GM18507 (cell line): ENCODE results near the gene HMCES.

Source experiments
- DNase-seq: peaks from one replicate; pipeline ENCODE4 v3.0.0; 2011; ENCODE audit warnings: low read depth; ENCODE audit not compliant: insufficient read length; ENCODE audit errors: extremely low spot score
- FAIRE-seq: peaks from 2 replicates; lab custom pipeline; 2011; peaks lifted over from hg19 to GRCh38; lab: Jason Lieb, UNC

HMCES gene, protein sequence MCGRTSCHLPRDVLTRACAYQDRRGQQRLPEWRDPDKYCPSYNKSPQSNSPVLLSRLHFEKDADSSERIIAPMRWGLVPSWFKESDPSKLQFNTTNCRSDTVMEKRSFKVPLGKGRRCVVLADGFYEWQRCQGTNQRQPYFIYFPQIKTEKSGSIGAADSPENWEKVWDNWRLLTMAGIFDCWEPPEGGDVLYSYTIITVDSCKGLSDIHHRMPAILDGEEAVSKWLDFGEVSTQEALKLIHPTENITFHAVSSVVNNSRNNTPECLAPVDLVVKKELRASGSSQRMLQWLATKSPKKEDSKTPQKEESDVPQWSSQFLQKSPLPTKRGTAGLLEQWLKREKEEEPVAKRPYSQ

DNA sequence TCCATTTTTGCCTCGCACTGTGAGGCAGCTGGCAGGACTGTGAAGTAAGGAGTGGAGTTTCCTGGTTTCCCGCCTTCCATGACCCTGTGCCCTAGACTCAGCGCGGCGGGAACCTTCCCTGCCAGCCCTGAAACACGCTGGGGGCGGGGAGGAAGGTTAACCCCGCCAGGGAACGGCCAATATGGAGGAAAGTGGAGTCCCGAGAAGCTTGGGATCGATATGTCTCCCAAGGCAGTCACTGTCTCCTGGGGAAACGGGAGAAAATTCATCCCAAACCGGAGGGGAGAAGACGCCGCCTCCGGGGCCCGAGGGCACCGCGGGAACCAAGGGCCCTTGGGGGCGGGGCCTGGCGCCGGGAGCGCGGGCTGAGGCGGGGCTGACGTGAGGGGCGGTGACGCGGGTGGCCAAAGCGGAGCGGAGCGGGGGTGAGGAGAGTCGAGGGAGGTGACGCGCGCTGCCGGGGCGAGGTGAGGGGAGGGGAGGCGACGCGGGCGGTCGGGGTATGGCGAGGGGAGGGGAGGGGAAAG lies at the start of gene HMCES:
HMCES (plus strand) TSS at position 432 of the 527 bp plus-strand sequence. CDS start 863 bp downstream, outside the sequence.
- DNase-seq (peak; percentile 68), FAIRE-seq (peak; percentile 86)

DNA sequence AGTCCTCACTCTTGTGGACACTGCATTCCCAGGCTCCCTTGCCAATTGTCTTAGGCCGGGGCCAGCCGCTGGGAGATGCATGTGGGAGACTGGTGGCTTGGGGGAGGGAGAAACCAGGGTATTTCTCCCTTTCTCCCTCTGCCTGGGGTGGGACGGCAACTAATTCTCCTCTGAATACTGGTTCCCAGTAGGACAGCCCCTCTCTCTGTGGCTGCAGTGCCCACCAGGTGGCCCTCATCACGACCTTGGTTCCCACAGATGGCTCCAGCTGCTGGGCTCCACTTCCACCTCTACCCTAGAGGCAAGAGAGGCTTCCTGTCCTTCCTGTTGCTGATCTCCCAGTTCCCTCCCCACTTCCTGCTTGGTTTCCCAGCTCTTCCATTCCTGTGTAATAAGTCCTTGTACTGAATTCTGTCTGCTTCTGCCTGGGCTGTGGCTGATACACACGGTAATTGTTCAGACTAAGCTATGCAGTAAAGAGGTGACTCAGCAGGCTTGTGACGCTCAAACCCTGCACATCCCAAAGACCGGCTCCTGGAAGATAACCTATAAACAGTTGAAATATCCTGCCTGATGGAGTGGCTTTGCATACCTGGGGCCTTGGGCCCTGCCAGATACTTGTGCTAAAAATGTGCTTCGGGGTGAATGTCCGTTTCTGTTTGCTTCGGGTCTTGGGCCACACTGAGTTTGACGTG lies 49.6 kb upstream of the HMCES start:
- DNase-seq: no peak
- FAIRE-seq: no peak

GRCh38 chr3:129230311-129231019 lies 48.2 kb upstream of the HMCES start:
- DNase-seq: no peak
- FAIRE-seq: no peak

GRCh38 chr3:129231331-129232119 lies 47.1 kb upstream of the HMCES start:
- FAIRE-seq (no peak), DNase-seq (no peak)

GRCh38 chr3:129233538-129233937 lies 45.1 kb upstream of the HMCES start:
- FAIRE-seq (peak; percentile 85), DNase-seq (peak; percentile 61)

- DNase-seq: no peak
- FAIRE-seq: no peak
These were observed 44.2 kb upstream of the HMCES start for GRCh38 chr3:129234441-129234840.

- FAIRE-seq (no peak), DNase-seq (no peak)
These were observed 43.2 kb upstream of the HMCES start for GRCh38 chr3:129235344-129235917.

GRCh38 chr3:129238945-129239705 lies 39.5 kb upstream of the HMCES start:
- DNase-seq (no peak), FAIRE-seq (no peak)

GRCh38 chr3:129239991-129240390 lies 38.7 kb upstream of the HMCES start:
- DNase-seq (no peak), FAIRE-seq (no peak)

- no peak for DNase-seq
- no peak for FAIRE-seq
These were observed 38.2 kb upstream of the HMCES start for GRCh38 chr3:129240436-129240835.

GRCh38 chr3:129245141-129245540 lies 33.5 kb upstream of the HMCES start:
- FAIRE-seq (no peak), DNase-seq (no peak)

- peak; percentile 78 for FAIRE-seq
- DNase-seq: peak; percentile 58
These were observed 32.9 kb upstream of the HMCES start for GRCh38 chr3:129245641-129246306.

DNA sequence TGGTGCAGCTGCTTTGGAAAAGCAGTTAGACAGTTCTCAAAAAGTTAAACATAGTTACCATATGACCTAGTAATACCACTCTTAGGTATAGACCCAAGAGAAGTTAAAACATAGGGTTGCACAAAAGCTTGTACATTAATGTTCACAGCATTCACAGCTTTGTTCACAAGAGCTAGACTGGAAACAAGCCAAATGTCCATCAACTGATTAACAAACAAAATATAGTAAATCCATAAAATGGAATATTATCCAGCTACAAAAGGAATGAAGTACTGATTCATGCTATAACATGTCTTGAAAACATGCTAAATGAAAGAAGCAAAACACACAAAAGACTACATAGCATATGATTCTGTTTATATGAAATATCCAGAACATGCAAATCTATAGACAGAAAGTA lies 32.0 kb upstream of the HMCES start:
- FAIRE-seq (no peak), DNase-seq (no peak)

DNA sequence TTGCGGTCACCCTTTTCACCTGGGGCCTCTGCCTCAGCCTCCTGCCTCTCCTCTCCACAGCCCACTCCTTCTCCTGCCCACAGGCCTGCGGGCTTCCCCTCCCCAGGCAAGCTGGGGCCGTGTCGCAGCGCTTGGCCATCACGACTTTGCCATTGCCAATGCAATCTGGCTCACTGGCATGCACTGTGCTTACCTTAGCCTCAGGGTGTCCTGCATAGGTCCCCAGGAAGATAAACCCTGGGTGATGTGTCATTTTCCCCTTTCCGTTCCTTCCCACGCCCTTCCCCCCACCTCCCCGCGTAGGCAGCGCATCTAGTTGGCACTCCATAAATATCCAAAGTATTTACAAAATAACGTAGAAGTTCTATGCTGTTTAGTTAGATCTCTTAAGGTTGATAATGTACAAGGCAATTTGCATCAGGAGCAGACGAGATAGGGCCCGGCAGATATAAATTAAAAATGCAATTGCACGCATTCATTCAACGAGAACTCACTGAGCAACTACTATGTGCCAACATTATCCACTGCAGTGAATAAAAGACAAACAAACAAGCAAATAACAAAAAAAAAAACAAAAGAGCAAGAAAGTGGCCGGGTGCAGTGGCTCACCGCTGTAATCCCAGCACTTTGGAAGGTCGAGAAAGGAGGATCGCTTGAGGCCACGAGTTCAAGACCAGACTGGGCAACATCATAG lies 30.2 kb upstream of the HMCES start:
- FAIRE-seq (no peak), DNase-seq (no peak)

DNA sequence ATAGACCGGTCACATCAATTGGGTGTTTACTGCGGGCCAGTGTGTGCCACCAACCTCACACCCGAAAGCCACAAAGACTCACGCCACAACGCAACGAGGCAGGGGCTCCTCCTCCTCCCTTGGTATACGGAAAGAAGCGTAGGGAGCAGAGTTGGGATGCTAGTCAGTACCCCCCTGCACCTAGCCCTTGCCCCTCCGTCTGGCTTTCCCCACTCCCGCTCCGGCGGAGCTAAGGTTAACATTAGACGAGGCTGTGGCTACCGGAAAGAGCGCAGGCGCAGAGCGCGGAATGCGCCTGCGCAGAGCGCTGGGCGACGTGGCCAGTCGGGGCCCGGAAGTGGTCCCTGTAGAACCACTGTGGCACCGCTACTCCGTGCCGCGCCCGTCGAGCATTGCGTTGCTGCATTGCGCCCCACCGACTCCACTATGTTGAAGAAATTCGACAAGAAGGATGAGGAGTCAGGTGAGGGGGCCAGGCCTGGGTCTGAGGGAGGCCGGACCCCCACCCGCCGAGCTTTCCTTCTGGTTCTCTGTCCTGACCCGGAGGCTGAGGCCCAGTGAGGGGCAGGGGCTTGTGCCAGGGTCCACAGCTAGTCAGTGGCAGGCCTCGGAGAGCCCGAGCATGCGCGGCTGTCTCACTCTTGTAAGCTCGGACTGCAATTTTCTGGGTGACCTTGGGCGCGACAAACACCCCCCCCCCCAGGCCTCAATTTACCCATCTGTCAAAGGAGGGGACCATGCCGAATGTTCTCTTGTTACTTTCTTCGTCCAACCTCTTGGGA lies 29.2 kb upstream of the HMCES start, which contains the start of gene COPG1:
COPG1 (plus strand) TSS at position 323 of the 782 bp plus-strand sequence; CDS start at position 427, 104 bp downstream.
- DNase-seq: peak; percentile 94
- peak; percentile 88 for FAIRE-seq

- FAIRE-seq (no peak), DNase-seq (no peak)
These were observed 25.9 kb upstream of the HMCES start for GRCh38 chr3:129252748-129253147.
